ENCODE measurements around the gene STXBP6. TPM values are rescaled to one million over a fixed set of nuclear protein-coding genes. Genes with fewer than 3 reads are reported as not detected.

STXBP6 gene
- total and polyA plus RNA-seq, 2 of the 13 experiments (the other 11 are each of a cell fraction or from before 2014, with no cell fraction given): 35.3 to 42.8 TPM

DNA sequence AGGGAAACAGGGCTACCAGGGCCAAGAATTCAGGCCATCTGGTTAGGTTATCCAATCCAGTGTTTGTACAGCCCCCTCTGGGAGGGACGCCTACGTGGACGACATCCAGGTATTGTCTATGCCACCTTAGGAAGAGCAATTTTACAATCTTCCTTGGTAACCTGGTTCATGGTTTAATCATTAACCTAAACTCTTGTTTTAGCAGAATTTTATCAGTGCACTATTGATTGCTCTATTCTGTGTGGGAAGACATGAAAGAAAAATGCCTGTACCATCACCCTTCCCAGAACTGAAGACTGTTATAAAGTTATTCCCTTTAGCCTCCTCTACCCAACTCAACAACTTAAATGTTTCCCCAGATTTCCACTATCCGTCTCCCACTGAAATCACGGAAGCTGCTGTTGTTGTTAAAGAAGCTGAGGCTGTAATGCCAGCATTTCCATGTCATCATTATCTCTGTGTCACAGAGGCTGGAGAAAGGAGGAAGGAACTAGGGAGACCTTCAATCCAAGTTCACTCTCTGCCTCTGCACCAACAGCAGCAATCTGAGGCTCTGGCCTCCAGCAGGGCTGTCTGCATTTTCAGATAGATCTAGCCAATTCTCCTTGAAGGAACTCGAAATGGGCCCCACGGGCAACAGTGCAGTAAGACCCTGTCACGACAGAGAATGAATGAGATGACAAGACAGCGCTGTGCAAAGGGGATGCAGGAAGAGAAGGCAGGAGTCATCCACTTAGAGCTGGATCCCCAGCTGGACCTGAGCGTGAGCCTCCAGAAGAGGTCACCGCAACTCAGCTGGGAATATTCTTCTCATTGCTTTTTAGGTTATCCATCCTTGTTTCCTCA, 232.5 kb downstream of the STXBP6 start (continued):
- TF ChIP-seq, protein P1, sequence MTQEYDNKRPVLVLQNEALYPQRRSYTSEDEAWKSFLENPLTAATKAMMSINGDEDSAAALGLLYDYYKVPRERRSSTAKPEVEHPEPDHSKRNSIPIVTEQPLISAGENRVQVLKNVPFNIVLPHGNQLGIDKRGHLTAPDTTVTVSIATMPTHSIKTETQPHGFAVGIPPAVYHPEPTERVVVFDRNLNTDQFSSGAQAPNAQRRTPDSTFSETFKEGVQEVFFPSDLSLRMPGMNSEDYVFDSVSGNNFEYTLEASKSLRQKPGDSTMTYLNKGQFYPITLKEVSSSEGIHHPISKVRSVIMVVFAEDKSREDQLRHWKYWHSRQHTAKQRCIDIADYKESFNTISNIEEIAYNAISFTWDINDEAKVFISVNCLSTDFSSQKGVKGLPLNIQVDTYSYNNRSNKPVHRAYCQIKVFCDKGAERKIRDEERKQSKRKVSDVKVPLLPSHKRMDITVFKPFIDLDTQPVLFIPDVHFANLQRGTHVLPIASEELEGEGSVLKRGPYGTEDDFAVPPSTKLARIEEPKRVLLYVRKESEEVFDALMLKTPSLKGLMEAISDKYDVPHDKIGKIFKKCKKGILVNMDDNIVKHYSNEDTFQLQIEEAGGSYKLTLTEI (CRISPR knock-in tag; conservative IDR thresholded peaks at IDR 0.05): no peak
- TF ChIP-seq ARID3A (IDR thresholded peaks at IDR 0.05; ENCODE audit: low read depth, low read length): peak; percentile 97
- peak; percentile 64; the same call in 1 of the 2 replicates for TF ChIP-seq ZSCAN9 (CRISPR knock-in tag; IDR thresholded peaks at IDR 0.05; ENCODE audit: borderline replicate concordance)
- peak; percentile 59; the same call in 1 of the 2 replicates for TF ChIP-seq MLXIP (CRISPR knock-in tag; IDR thresholded peaks at IDR 0.05; ENCODE audit: borderline replicate concordance)
- TF ChIP-seq WIZ (CRISPR knock-in tag; IDR thresholded peaks at IDR 0.05): 0 out of 2 replicates have a peak, but pooled peaks have one; percentile 30
- TF ChIP-seq NCOA2 (CRISPR knock-in tag; IDR thresholded peaks at IDR 0.05): peak; percentile 87; the same call in 1 of the 2 replicates
- TF ChIP-seq ZNF432 (CRISPR knock-in tag; IDR thresholded peaks at IDR 0.05; ENCODE audit: borderline replicate concordance): no peak
- peak; percentile 84; the same call in 1 of the 2 replicates for TF ChIP-seq ZNF34 (CRISPR knock-in tag; IDR thresholded peaks at IDR 0.05; ENCODE audit: borderline replicate concordance)
- TF ChIP-seq HOXA3 (CRISPR knock-in tag; IDR thresholded peaks at IDR 0.05): peak; percentile 89
- TF ChIP-seq CHCHD3 (CRISPR knock-in tag; IDR thresholded peaks at IDR 0.05): no peak
- TF ChIP-seq CBX1 (IDR thresholded peaks at IDR 0.05; ENCODE audit: low read depth): no peak
- no peak for TF ChIP-seq PHB2 (IDR thresholded peaks at IDR 0.05; ENCODE audit: partially characterized antibody)
- 0 out of 2 replicates have a peak, but pooled peaks have one; percentile 10 for TF ChIP-seq ZFP41 (CRISPR knock-in tag; IDR thresholded peaks at IDR 0.05; ENCODE audit: borderline replicate concordance)
- no peak; the same call in none of the 2 replicates for TF ChIP-seq GABPB1 (CRISPR knock-in tag; IDR thresholded peaks at IDR 0.05)
- TF ChIP-seq TAF1 (CRISPR knock-in tag; IDR thresholded peaks at IDR 0.05): no peak
- no peak for TF ChIP-seq MTF1 (CRISPR knock-in tag; IDR thresholded peaks at IDR 0.05)
- no peak for TF ChIP-seq ZNF816 (CRISPR knock-in tag; IDR thresholded peaks at IDR 0.05; ENCODE audit: borderline replicate concordance)
- TF ChIP-seq TCF7 (IDR thresholded peaks at IDR 0.05; ENCODE audit: low read depth): peak; percentile 83
- peak; percentile 48 for TF ChIP-seq CHD4 (IDR thresholded peaks at IDR 0.05; ENCODE audit: borderline replicate concordance, low read length)
- no peak for TF ChIP-seq ZNF10 (CRISPR knock-in tag; IDR thresholded peaks at IDR 0.05; ENCODE audit: borderline replicate concordance, low read depth)
- peak; percentile 27 for TF ChIP-seq ZNF639 (CRISPR knock-in tag; conservative IDR thresholded peaks at IDR 0.05)
- no peak; the same call in 1 of the 2 replicates for TF ChIP-seq CCDC6 (CRISPR knock-in tag; IDR thresholded peaks at IDR 0.05)

Data from HepG2 (cell line).